Vagina (tissue), 2 donors: ENCODE measurements around the gene AUP1. TPM values are rescaled to one million over a fixed set of nuclear protein-coding genes. Genes with fewer than 3 reads are reported as not detected.

ENCODE experiments used
- DNase-seq, 2 donors: peaks; one replicate each; pipeline ENCODE4 v3.0.0-alpha.2; 2017; ENCODE audit errors: extremely low spot score in 2 of 2
- H3K27ac ChIP-seq: fragments of 200-600 bp; sonication (generic); one replicate; pipeline ENCODE4 v1.5.1; 2019
- H3K27me3 ChIP-seq: fragments of 200-600 bp; sonication (generic); one replicate; pipeline ENCODE4 v1.5.1; 2019
- H3K36me3 ChIP-seq, 2 donors: fragments of 200-600 bp; sonication (generic); one replicate each; pipeline ENCODE4 v1.5.1; 2017 to 2019
- H3K4me1 ChIP-seq: fragments of 200-600 bp; sonication (generic); one replicate; pipeline ENCODE4 v1.5.1; 2019
- H3K4me3 ChIP-seq, 2 donors: fragments of 200-600 bp; sonication (generic); 1 replicate in 1 of 2; 2 replicates in 1 of 2; pipeline ENCODE4 v1.5.1; 2016 to 2019
- H3K9me3 ChIP-seq: fragments of 200-600 bp; sonication (generic); one replicate; pipeline ENCODE4 v1.5.1; 2019
- CTCF ChIP-seq, 3 experiments: fragments of 450-650 bp in 2 of 3; fragments of 200-600 bp in 1 of 3; sonication (generic) in 1 of 3; IDR thresholded peaks; one replicate each; pipeline ENCODE4 v1.5.1; 2017 to 2019; ENCODE audit warnings: antibody characterized with exemption in 3 of 3, mild to moderate bottlenecking in 2 of 3, moderate library complexity in 2 of 3
- POLR2A ChIP-seq, 2 donors: fragments of 450-650 bp; IDR thresholded peaks; one replicate each; pipeline ENCODE4 v1.6.1; 2017; ENCODE audit warnings: antibody characterized with exemption in 2 of 2, mild to moderate bottlenecking in 2 of 2, moderate library complexity in 2 of 2
- POLR2AphosphoS5 ChIP-seq, 2 donors: sonication (generic); formaldehyde crosslinking; IDR thresholded peaks; one replicate each; pipeline ENCODE4 v1.9.0; 2017; ENCODE audit warnings: antibody characterized with exemption in 2 of 2, mild to moderate bottlenecking in 2 of 2, low read depth in 1 of 2; ENCODE audit not compliant: insufficient read depth in 1 of 2
- intact Hi-C: fragments of 100-400 bp; cut with DNase I; formaldehyde crosslinking; loops from one replicate; pipeline ENCODE4 v1.15.1; 2023
- total RNA-seq: library from RNA; depleted of rRNA; stranded (reverse); fragments of >200 nt; gene quantifications from one replicate; pipeline ENCODE4 v1.2.3, GENCODE V29; 2016

The AUP1 gene
- total RNA-seq, 1 donor from 2014 or later, result 124 TPM

GRCh38 chr2:74531666-74532065, 2.2 kb upstream of the AUP1 start:
- intact Hi-C loops, result no loop called here

GRCh38 chr2:74530239-74531187, 1.0 kb upstream of the AUP1 start:
- intact Hi-C loops, result no loop called here
- Histone ChIP-seq H3K27ac (peak overlapping the region; percentile 85), H3K4me1 (peaks cover 33% of the 10 kb centered on the region), H3K9me3 (no peaks in the 10 kb centered on the region), H3K36me3 (peaks cover 0 to 25% of the 10 kb centered on the region in 2 donors), H3K4me3 (peak overlapping the region; percentile 87 to 88), H3K27me3 (no peaks in the 10 kb centered on the region)
- no peak for TF ChIP-seq CTCF (IDR thresholded peaks at IDR 0.05)
- TF ChIP-seq POLR2AphosphoS5 (IDR thresholded peaks at IDR 0.05; ENCODE audit: insufficient read depth in 1 of 2, low read depth in 1 of 2), result no peak
- no peak for TF ChIP-seq POLR2A (IDR thresholded peaks at IDR 0.05)
- no peak for DNase-seq

More at GRCh38 chr2:74531666-74532065, 2.2 kb upstream of the AUP1 start:
- H3K9me3 ChIP-seq, result no peaks in the 10 kb centered on the region
- peaks cover 33% of the 10 kb centered on the region for H3K4me1 ChIP-seq
- H3K27ac ChIP-seq, result no peak overlapping the region
- no peaks in the 10 kb centered on the region for H3K27me3 ChIP-seq
- no peak overlapping the region for H3K4me3 ChIP-seq
- DNase-seq, result no peak
- peaks cover 0 to 16% of the 10 kb centered on the region in 2 donors for H3K36me3 ChIP-seq
- TF ChIP-seq CTCF (IDR thresholded peaks at IDR 0.05) (no peak), POLR2A (IDR thresholded peaks at IDR 0.05) (no peak), POLR2AphosphoS5 (IDR thresholded peaks at IDR 0.05; ENCODE audit: insufficient read depth in 1 of 2, low read depth in 1 of 2) (no peak)

- Histone ChIP-seq H3K27me3 (no peaks in the 10 kb centered on the region), H3K4me1 (peaks cover 33% of the 10 kb centered on the region), H3K4me3 (peak overlapping the region; percentile 87 to 88), H3K36me3 (peaks cover 0 to 25% of the 10 kb centered on the region in 2 donors), H3K9me3 (no peaks in the 10 kb centered on the region), H3K27ac (peak overlapping the region; percentile 85)
- intact Hi-C loops, result loop anchor here (2.0 kb wide), 1 partner anchor 64 kb away; the partner anchor contains the start of gene MOGS
- TF ChIP-seq CTCF (IDR thresholded peaks at IDR 0.05) (no peak), POLR2AphosphoS5 (IDR thresholded peaks at IDR 0.05; ENCODE audit: insufficient read depth in 1 of 2, low read depth in 1 of 2) (no peak), POLR2A (IDR thresholded peaks at IDR 0.05) (no peak)
- no peak for DNase-seq
Measured at GRCh38 chr2:74528600-74529356, 728 bp downstream of the AUP1 start.

GRCh38 chr2:74527741-74528140, 1.8 kb downstream of the AUP1 start:
- Histone ChIP-seq H3K4me3 (no peak overlapping the region), H3K9me3 (no peaks in the 10 kb centered on the region), H3K4me1 (peaks cover 33% of the 10 kb centered on the region), H3K36me3 (peaks cover 0 to 21% of the 10 kb centered on the region in 2 donors), H3K27ac (no peak overlapping the region), H3K27me3 (no peaks in the 10 kb centered on the region)
- DNase-seq, result no peak
- TF ChIP-seq CTCF (IDR thresholded peaks at IDR 0.05) (no peak), POLR2AphosphoS5 (IDR thresholded peaks at IDR 0.05; ENCODE audit: insufficient read depth in 1 of 2, low read depth in 1 of 2) (no peak), POLR2A (IDR thresholded peaks at IDR 0.05) (no peak)
- intact Hi-C loops, result loop anchor here (2.0 kb wide), 1 partner anchor 63 kb away; the partner anchor contains the start of gene MOGS
